GM19467 (cell line): ENCODE data around the gene HEATR5A.
"Not testable (repeated sequence)": the region's sequence is repeated elsewhere in the genome, so short reads cannot be mapped to it uniquely, and the experiment has no call there.

Experiments
- ATAC-seq: cut with Tn5 transposase; IDR thresholded peaks from one replicate; pipeline ENCODE4 v1.9.1; 2021; ENCODE audit warnings: mild to moderate bottlenecking, moderate library complexity; ENCODE audit not compliant: unreplicated experiment

HEATR5A gene

GRCh38 chr14:31336646-31337045, 83.7 kb downstream of the HEATR5A start:
- no peak for ATAC-seq

- not testable (repeated sequence) for ATAC-seq
Measured at GRCh38 chr14:31331395-31331794, 89.0 kb downstream of the HEATR5A start.

- ATAC-seq, result not testable (repeated sequence)
Measured at GRCh38 chr14:31329876-31330521, 90.4 kb downstream of the HEATR5A start.

GRCh38 chr14:31326111-31326510, 94.2 kb downstream of the HEATR5A start:
- ATAC-seq, result no peak

- no peak for ATAC-seq
Measured at GRCh38 chr14:31323419-31323818, 96.9 kb downstream of the HEATR5A start.

GRCh38 chr14:31320922-31321766, 99.2 kb downstream of the HEATR5A start:
- no peak for ATAC-seq

- ATAC-seq, result no peak
Measured at GRCh38 chr14:31320216-31320615, 100.1 kb downstream of the HEATR5A start.

GRCh38 chr14:31319701-31320100, 100.6 kb downstream of the HEATR5A start:
- no peak for ATAC-seq

- ATAC-seq, result no peak
Measured at GRCh38 chr14:31312934-31313333, 107.4 kb downstream of the HEATR5A start.

- not testable (repeated sequence) for ATAC-seq
Measured at GRCh38 chr14:31312370-31312769, 108.0 kb downstream of the HEATR5A start.

- ATAC-seq, result no peak
Measured at GRCh38 chr14:31307618-31308017, 112.7 kb downstream of the HEATR5A start.

- no peak for ATAC-seq
Measured at GRCh38 chr14:31307198-31307597, 113.2 kb downstream of the HEATR5A start.

GRCh38 chr14:31303654-31304053, 116.7 kb downstream of the HEATR5A start:
- ATAC-seq, result no peak

- ATAC-seq, result no peak
Measured at GRCh38 chr14:31300883-31301282, 119.5 kb downstream of the HEATR5A start.

GRCh38 chr14:31300296-31300695, 120.1 kb downstream of the HEATR5A start:
- no peak for ATAC-seq

GRCh38 chr14:31297701-31298344, 122.5 kb downstream of the HEATR5A start:
- peak; percentile 57 for ATAC-seq

GRCh38 chr14:31297112-31297511, 123.2 kb downstream of the HEATR5A start:
- no peak for ATAC-seq

GRCh38 chr14:31294746-31295405, 125.5 kb downstream of the HEATR5A start:
- ATAC-seq, result no peak

GRCh38 chr14:31292937-31293616, 127.3 kb downstream of the HEATR5A start:
- ATAC-seq, result no peak

- ATAC-seq, result no peak
Measured at GRCh38 chr14:31291210-31291609, 129.1 kb downstream of the HEATR5A start.
